HFF-Myc (cell line): ENCODE data around the gene SASH1.

ENCODE experiments used
- DNase-seq: peaks from one replicate; pipeline ENCODE4 v3.0.0-alpha.2; 2011; ENCODE audit warnings: low read depth; ENCODE audit errors: extremely low read depth
- H3K4me3 ChIP-seq: replicated peaks from 2 replicates; pipeline ENCODE4 v1.5.1; 2011; ENCODE audit warnings: low read depth, mild to moderate bottlenecking, control low read depth, low read length
- CTCF ChIP-seq: IDR thresholded peaks from 2 replicates; pipeline ENCODE4 v1.5.1; 2012; ENCODE audit warnings: mild to moderate bottlenecking, low read depth, low read length, control low read depth; ENCODE audit errors: missing control alignments

The SASH1 gene

GRCh38 chr6:148303616-148304015 lies 39.0 kb upstream of the SASH1 start:
- TF ChIP-seq CTCF, result no peak
- H3K4me3 ChIP-seq, result no peak overlapping the region
- DNase-seq, result no peak

DNA sequence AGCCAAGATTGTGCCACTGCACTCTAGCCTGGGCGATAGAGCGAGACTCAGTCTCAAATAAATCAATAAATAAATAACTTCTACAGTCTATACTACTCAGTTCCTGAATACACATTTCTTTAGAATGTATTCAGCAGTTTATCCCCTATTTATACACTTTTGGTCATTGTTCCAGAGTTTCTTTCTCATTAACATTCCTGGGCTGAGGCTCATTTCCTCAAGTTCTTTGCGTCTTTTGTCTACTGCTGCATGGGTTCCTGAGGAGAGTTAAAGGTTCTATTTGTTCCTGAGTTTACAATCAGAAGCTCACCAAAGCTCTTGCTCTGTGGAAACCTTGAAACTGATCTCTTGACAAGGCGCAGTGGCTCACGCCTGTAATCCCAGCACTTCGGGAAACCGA lies 37.7 kb upstream of the SASH1 start:
- no peak for DNase-seq
- no peak for TF ChIP-seq CTCF
- no peak overlapping the region for H3K4me3 ChIP-seq

DNA sequence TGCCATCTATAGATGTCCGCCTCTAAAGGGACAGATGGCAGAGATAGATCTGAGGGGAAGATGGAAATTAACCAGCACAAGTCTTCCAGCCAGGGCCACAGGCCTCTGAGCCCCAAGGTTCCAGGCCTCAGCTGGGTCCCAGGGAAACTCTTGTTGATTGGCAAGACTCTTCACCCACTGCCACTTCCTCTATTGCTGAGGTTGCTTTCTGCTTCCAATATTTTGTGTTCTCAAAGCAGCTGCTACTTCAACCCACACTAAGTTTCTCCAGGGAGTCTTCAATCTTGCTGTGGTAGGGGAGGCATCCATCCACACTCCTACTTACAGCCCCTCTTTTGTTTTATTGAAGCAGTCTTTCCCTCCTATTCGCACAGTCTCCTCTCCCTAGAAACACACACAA lies 36.4 kb upstream of the SASH1 start:
- DNase-seq, result no peak
- H3K4me3 ChIP-seq, result no peak overlapping the region
- no peak for TF ChIP-seq CTCF

DNA sequence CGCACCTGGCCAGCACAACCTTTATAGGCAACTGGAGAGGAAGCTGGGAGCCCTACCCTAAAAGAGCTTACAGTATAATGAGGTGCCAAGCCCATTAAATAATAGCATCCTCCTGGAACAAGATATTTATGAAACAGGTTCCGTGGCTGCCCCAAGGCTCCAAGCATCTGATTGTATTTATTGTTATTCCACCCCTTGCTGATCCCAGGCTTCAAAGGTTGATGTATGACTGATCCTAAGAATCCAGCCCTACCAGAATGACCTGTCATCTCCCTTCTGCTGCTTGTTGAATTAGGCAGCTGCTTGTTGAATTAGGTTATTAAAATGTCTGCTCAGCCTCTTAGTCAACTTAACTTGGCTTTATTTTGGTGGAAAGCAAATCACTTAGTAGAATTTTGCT lies 35.2 kb upstream of the SASH1 start:
- no peak overlapping the region for H3K4me3 ChIP-seq
- TF ChIP-seq CTCF, result no peak
- DNase-seq, result no peak

GRCh38 chr6:148309301-148309700 lies 33.3 kb upstream of the SASH1 start:
- no peak for DNase-seq
- no peak overlapping the region for H3K4me3 ChIP-seq
- no peak for TF ChIP-seq CTCF

GRCh38 chr6:148311966-148312669 lies 30.5 kb upstream of the SASH1 start:
- no peak for TF ChIP-seq CTCF
- DNase-seq, result no peak
- no peak overlapping the region for H3K4me3 ChIP-seq

DNA sequence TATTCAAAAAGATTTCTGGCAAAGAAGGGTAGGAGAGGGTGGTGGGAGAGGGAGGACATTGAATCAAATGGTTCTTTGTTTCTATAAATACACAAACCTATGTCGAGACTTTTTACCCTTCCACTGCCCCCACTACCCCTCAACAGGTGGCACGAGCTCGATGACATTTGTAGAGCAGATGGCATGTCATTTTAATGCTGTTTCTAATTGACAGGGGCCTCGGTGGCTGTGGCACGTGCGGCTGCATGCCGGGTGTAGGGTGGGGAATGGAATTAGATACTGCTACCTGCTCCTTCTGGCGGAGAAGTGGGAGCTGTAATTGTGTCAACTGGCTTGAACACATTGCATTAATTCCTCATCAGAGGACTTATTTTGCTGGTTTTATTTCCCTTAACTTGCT lies 29.1 kb upstream of the SASH1 start:
- H3K4me3 ChIP-seq, result no peak overlapping the region
- no peak for DNase-seq
- TF ChIP-seq CTCF, result no peak
